GM18499 (cell line): ENCODE measurements around the gene PRKCZ.

Experiments used
- ATAC-seq: cut with Tn5 transposase; IDR thresholded peaks from one replicate; pipeline ENCODE4 v1.9.1; 2021; ENCODE audit warnings: moderate number of reproducible peaks; ENCODE audit not compliant: insufficient read depth, unreplicated experiment

Gene PRKCZ

DNA sequence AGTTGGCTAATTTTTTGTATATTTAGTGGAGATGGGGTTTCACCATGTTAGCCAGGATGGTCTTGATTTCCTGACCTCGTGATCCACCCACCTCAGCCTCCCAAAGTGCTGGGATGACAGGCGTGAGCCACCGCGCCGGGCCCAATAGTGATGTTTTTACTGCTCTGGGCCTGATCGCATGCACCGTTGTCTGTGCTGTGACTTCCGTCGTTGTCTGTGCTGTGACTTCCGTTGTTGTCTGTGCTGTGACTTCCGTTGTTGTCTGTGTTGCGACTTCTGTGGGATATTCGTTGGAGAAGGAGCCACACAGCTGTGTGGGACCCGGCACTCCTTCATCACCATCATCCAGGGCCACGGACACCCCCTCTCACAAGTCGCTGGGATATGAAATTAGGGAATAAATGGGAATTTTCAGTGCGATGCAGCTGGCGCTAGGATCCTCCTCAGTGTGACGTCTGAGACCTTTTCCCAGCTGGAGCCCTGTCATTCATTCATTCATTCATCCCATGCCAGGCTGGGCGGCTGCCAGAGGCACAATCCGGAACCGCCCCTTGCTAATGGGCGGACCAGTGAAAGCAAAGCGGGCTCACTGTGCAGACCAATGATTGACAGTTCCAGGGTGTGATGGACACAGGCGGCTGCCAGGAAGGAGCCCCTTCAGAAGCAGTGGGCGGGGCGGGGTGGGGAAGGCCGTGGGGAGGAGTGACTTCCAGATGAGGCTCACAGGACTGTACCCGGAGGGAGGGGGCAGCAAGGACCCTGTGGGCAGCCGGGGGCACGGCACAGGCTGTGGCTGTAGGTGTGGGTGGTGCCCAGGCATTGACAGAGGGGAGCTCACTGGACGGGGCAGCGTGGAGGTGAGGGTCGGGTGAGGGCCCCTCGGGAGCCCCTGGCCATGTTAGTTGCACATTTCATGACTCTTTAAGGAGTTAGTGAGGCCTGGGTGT, 48.9 kb downstream of the PRKCZ start:
- ATAC-seq = no peak

DNA sequence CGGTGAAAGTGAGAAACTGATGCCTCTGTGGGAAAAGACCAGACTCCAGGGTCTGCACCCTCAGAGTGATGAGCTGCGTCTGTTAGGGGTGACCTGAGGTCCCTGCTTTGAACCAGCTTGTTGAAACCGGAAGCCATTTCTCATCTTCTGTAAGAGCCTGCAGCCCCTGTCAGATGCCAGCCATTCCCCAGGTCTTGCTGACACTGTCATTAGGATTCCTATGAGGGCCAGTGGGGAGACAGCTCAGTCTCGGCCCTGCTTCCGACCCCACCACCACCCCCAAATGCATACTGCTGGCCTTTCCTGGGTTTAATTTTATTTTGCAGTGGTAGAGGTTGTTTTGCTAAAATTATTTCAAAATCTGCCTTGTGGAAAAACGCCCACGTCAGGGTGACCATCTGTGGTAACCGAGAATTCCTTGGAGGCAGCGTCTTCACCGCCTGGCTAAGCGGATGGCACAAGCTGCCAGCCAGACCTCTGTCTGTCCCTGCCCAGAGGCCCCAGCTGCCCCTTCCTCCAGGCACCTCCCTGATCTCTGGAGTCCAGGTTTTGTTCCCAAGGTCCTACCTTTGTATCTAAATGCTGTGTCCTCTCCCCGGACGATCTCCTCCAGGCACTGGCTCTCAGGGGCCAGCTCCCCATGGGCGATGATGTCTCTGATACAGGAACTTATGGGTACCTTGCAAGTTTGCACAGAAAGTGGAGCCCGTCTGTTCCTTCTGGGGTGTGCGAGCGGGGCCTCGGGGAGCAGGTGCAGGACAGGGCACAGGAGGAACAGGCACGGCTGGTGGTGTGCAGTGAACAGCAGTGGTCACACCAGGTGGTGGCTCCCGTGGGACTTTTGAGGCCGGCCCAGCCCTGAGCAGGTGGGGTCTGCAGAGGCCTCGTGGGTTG, 49.9 kb downstream of the PRKCZ start:
- no peak for ATAC-seq

DNA sequence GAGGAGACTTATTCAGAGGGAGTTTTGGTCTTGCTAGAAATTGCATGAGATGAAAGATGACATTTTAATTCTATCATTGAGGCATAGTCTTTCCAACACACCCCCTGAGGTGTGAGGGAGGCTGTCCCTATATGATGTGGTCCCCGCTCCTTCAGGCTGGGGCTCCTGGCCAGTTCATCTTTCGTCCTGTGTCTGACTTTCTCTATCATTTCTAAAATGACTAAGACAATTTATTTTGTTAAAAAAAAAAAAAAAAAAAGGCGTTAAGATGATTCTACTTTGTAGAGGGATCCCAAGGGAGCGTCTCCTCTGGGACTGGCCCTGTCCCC, 50.5 kb downstream of the PRKCZ start:
- ATAC-seq = no peak

DNA sequence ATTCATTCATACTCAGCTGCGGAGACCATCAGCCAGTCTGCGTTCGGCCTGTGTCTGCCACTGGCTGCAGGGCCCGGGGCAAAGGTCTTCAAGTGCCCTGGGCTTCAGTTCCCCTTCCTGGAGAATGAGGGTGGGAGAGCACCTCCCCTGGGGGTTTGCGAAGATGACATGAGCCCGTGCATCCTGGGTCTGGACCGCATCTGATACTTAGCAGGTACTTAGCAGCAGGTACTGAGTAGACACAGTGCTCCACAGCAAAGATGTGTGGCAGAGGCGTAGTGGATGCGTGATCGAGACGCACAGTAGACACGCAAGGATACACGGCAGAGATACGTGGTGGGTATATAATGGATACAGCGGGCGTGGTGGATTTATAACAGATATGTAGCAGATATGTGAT, 51.3 kb downstream of the PRKCZ start:
- no peak for ATAC-seq

DNA sequence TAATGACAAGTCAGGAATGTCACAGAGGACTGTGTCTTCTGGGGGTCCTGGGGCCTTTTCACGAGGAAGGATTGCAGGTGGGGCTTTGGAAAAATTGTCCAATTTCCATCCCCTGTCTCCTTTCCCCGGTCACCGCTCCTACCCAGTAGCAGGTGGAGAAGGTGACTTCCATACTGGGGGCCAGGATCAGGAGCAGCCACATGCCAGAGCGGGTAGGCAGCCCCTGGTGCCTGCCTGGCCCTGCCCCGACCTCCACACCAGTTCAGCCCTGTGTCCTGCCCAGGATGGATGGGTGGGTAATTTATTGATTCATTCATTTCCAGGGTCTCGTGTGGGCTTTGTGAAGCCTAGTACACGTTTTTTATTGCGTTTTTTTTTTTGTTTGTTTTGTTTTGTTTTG, 51.7 kb downstream of the PRKCZ start:
- ATAC-seq = no peak

DNA sequence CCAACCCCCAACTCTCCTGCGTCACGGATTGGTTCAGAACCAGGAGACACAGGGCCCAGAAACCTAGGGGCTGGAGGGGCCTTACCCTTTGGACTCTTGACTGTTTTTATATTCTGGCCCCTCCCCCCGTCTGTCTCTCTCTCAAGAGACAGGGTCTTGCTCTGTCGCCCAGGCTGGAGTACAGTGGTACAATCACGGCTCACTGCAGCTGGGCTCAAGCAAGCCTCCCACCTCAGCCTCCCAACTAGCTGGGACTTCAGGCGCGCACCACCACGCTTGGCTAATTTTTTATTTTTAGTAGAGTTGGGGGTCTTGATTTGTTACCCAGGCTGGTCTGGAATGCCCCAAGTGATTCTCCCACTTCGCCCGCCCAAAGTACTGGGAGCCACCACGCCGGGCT, 52.5 kb downstream of the PRKCZ start:
- ATAC-seq = no peak

DNA sequence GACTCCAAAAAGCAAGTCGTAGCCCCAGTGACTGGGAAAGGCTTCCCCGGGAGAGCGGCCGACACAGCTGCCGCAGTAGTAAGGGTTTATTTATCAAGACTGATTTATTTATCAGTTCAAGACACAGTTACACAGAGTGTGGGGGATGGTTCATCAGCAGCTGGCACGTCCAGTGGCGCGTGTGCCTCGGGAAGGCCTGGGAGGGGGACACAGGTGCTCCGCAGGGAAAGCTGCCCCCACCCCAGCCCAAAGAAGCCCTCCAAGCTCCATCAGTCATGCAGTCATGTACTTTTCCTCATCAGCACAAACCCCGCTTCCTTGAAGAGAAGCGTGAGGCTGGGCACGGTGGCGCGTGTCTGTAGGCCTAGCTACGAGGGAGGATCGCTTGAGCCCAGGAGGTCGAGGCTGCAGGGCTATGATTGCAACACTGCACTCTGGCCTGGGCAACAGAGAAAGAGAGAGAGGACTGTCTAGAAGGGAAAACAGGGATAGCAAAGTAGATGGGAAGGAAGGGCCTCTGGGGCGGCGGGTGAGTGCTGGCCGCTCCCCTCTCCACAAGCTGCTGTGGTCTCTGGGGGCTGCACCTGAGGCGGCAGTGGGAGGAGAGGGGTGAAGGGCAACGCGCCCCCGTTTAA, 53.2 kb downstream of the PRKCZ start:
- ATAC-seq = no peak

DNA sequence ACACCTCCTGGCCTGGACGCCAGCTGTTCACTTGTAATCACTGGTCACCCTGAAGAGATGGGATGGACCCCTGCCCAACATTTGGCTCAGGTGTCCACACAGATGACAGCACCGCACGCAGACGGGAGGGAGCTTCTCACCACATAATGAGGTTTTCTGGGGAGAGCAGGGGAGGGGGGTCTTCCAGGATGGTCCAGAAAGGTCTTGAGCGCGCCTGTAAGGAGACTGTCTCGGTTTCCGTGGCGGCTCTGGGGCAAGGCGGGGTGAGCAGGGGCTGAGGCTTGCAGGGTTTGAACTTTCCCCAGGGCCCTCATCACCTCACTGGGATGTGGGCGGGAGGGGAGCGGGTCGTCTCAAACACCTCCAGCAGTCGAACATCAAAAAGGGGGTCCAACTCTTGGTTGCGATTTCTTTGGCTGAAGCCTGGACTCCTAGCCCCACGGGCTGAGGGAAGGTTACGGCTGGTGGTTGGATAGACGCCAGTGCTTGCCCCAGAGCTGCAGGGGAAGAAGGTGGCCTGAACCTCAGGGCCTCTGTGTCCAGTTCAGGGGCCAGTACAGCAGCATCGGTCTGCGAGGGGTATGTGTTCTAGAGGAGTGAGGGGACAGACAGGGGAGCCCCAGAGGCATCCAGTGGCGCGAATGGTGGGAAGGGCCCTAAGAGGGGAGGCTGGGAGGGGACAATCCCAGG, 53.8 kb downstream of the PRKCZ start:
- ATAC-seq = no peak

DNA sequence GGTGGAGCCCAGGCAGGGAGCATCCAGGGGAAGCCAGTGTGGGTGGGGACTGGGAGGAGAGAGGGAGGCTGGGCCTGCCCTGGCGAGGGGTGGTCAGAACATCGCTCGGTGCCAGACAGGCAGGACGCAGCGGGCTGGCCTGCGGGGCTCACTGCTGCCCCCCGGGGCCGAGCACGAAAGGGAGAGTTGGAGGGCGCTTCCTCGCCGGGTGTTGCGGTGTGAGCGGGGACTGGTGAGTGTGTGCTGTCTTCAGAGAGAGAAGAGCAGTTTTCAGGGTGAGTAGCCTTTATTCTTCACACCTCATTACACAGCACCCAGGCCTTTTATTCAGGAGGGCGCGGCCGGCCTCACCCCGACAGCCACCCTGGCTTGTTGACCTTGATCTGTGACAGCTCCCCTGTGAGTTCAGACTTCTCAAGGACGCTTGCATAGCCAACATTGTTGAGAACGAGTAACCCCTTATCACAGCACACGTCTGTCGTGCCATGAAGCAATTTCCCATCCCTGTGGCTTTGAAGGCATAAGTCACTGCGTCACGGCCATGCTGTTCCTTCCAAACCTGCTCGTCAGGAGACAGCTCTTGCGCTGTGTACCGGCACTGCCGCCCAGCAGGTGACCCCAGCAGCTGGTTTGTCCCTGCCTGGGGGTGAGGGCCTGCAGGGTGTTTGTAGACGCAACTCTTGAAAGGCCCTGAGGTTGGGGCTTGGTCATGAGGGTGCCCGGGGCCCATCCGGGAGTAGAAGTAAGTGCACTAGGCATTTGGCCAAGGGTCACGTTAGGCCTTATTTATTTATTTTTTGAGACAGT, 54.6 kb downstream of the PRKCZ start:
- no peak for ATAC-seq

DNA sequence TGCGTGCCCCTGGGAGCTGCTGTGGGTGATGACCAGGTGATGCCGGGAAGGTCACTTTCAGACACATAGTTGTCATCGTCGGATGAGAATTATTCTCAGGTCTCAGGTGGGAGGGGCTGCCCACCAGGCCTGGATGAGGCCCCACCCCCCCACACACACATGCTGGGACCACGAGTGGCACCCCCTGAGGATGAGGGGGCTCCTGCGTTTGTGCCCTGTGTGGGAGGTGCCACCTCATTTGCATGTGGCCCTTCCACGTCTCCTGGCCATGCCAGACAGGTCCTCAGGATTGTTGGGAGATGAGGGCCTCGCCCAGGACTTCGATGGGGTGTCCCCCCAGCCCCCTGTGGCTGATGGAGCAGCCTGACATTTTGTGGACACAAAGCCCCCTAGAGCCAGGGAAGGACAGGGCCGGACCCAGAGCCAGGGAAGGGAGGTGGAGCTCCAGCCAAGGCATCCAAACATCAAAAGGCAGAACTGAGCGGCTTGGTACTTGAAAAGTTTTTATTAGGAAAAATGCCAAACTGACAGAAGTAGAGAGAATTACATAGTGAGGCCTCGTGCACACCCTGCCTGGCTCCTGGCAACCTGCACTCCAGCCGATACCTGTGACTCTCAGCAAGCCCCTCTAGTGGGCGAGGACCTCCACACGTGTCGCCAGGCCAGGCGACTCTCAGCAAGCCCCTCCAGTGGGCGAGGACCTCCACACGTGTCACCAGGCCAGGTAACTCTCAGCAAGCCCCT, 55.7 kb downstream of the PRKCZ start:
- no peak for ATAC-seq

DNA sequence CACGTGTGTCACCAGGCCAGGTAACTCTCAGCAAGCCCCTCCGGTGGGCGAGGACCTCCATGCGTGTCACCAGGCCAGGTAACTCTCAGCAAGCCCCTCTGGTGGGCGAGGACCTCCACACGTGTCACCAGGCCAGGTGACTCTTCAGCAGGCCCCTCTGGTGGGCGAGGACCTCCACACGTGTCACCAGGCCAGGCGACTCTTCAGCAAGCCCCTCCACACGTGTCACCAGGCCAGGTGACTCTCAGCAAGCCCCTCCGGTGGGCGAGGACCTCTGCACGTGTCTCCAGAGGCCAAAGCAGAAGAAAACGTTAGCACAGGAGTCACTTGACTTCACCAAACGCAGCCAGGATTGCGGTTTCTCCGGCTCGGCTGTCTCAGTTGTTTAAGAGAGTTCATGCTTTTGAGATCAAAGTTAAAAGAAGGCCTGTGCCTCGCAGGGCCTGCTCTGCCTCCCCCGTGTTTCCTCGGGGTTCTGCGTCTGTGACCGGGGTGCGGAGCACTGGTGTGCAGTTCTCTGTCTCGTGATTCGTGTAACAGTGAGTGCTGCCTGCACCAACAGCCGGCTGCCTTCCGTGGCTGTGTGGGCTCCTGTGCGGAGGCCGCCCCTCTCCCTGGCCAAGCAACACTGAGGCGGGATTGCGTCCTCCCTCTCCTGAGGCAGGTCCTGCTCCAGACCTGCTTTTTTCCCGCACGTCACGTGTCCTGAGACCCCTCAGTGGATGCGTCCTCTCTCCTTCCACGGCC, 56.6 kb downstream of the PRKCZ start:
- no peak for ATAC-seq

DNA sequence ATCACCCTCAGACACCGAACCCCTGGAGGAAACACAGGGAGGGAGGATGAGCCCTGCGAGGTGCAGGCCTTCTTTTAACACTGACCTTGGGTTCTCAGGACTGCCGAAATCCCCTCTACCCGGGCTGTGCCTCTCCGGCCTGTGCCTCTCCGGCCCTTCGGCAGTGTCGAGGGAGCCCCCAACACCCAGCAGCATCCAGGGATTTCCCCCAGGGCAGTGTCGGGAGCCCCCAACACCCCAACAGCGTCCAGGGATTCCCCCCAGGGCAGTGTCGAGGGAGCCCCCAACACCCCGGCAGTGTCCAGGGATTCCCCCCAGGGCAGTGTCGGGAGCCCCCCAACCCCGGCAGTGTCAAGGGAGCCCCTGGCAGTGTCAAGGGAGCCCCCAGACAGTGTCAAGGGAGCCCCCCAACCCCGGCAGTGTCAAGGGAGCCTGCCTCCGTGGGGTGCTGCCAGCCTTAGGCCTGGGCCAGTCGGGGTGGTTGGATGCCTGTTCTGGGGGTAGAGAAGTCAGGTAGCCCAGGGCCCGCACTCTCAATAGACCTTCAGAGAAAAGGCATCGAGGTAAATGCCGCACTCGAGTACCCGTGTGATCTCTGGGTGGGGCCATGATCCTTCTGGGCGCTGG, 57.5 kb downstream of the PRKCZ start:
- ATAC-seq = no peak

DNA sequence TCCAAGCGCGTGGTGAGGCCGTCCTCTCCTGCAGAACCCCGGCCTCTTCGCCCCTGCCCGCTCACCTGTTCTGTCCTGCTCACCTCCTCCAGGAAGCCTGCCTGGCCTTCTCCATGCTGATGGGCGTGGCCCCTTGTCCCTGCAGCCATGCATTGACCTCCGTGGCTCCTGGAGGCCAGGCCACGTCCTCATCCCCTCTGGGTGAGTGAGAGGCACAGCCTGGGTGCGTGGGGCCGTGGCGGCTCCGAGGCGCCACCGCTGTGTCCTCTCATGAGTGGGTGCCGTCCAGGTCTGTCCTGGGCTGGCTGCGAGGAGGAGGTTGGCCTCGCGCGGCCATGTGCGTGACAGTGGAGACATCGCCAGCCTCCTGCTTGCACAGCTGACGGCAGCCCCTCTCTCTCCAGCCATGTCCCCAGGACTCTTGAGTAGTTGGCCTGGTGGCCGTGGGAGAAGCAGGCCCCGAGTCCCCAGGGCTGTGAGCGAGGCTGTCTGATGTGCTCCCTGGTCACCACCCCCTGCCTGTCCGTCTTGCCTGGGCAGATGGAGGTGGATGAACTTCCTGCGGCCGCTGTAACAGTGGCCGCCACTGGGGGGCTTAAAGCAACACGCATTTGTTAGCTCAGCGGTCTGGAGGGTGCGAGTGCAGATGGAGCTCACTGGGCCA, 58.1 kb downstream of the PRKCZ start:
- no peak for ATAC-seq

DNA sequence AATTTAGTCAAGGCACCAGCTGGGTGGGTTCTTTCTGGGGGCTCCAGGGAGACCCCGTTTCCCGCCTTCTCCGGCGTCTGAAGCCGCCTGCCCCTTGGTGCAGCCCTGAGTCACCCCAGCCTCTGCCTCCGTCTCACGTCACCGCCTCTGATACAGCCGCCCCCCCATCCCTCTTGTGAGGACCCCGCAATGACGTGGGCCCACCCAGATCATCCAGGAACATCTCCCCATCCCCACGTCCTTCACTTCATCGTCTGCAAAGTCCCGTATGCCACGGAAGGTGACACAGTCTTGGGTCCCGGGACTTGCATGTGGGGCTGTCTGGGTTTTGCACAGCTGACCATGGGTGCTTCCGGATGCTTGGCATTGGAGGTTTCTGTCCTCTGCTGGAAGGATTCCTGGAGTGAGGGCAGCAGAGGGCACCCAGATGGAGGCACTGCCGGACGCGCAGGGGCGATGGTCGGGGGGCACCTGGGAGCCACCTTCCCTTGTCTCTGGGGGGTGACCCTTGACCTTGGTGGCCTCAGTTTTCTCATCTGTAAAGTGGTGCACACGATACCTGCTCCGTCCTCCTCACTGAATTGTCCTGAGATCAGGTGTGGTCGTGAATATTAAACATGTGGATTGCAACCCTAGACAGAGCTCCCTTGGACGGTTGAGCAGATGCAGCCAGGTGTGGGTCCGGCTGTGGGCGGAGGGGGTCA, 58.8 kb downstream of the PRKCZ start:
- ATAC-seq = no peak

DNA sequence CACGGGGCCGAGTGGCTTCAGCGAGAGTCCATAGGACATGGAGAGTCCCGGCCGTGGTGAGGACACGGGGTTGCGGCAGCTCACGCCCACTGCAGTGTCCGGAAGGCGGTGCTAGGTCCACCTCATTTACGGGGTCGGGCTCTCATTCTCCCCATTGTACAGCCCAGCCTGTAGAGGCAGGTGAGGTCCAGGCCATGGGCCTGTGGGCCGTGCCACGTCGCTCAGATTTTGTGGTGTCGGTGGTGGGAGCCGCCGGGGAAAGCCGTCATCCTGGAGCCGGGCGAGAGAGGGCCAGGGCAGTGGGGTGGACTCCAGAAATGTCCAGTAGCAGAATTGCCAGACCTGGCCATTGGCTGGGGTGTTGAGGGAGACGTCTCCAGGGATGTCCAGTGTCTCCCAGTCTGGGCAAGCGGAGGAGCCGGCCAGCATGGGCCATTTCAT, 59.4 kb downstream of the PRKCZ start:
- ATAC-seq = no peak

DNA sequence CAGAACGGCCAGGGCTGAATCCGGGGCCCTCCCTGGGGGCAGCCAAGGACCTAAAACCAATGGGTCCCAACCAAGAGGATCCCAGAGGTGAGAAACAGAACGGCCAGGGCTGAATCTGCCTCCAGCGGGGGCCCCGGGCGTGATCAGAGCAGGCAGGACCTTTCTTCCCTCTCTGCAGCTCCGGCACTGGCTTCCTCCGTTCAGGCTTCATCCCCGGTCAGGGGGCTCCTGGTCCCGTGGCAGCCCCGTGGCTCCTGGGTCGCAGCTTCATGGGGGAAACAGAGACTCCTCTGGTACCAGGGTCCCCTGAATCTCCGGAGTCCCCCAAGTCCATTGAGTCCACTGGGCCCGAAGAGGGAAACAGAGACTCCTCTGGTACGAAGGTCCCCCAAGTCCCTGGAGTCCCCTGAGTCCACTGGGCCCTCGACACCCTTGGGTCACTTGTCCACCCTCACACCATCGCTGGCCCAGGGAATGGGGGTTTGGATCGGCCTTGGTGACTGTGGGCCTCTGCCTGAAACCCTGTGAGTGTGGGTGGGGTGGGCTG, 60.1 kb downstream of the PRKCZ start:
- no peak for ATAC-seq
